CD14-positive monocyte (primary cell): Measurements from ENCODE around the gene GNAS-AS1. TPM values are rescaled to one million over a fixed set of nuclear protein-coding genes. Genes with fewer than 3 reads are reported as not detected.

Experiments used
- DNase-seq, 3 donors: peaks; one replicate each; pipeline ENCODE4 v3.0.0-alpha.2; 2011 to 2022
- H2AFZ ChIP-seq: 2 replicates; pipeline ENCODE4 v1.6.0; 2012; ENCODE audit warnings: mild to moderate bottlenecking, low read depth, low read length, inconsistent platforms; ENCODE audit not compliant: insufficient read depth, poor library complexity, severe bottlenecking
- H3K27ac ChIP-seq, 2 donors: 1 replicate in 1 of 2; 2 replicates in 1 of 2; pipeline ENCODE4 v1.5.1; 2012 to 2013; ENCODE audit warnings: low read length in 2 of 2, control low read depth in 1 of 2, inconsistent platforms in 1 of 2, low read depth in 1 of 2, mild to moderate bottlenecking in 1 of 2
- H3K27me3 ChIP-seq, 2 donors: one replicate each; pipeline versions ENCODE4 v1.6.0 to v1.6.1; 2011 to 2013; ENCODE audit warnings: low read length in 2 of 2; ENCODE audit not compliant: control insufficient read depth in 2 of 2, insufficient read depth in 2 of 2
- H3K36me3 ChIP-seq, 2 donors: replicated peaks in 1 of 2; 1 replicate in 1 of 2; 2 replicates in 1 of 2; pipeline versions ENCODE4 v1.5.1 to v1.6.1; 2012 to 2013; ENCODE audit warnings: low read length in 2 of 2, control low read depth in 1 of 2, inconsistent platforms in 1 of 2, mild to moderate bottlenecking in 1 of 2; ENCODE audit not compliant: insufficient read depth in 2 of 2, control insufficient read depth in 1 of 2
- H3K4me1 ChIP-seq, 2 donors: 1 replicate in 1 of 2; 2 replicates in 1 of 2; pipeline versions ENCODE4 v1.5.1 to v1.6.1; 2012 to 2013; ENCODE audit warnings: low read length in 2 of 2, control low read depth in 1 of 2, inconsistent platforms in 1 of 2, mild to moderate bottlenecking in 1 of 2, moderate library complexity in 1 of 2; ENCODE audit not compliant: insufficient read depth in 2 of 2, control insufficient read depth in 1 of 2
- H3K4me2 ChIP-seq: replicated peaks from 2 replicates; pipeline ENCODE3; 2012; ENCODE audit warnings: low read length, moderate library complexity, mild to moderate bottlenecking; ENCODE audit not compliant: poor library complexity, severe bottlenecking; ENCODE audit errors: extremely low read depth
- H3K4me3 ChIP-seq, 3 experiments: fragments of 200-600 bp in 1 of 3; sonication (generic) in 1 of 3; replicated peaks in 1 of 3; 1 replicate in 2 of 3; 2 replicates in 1 of 3; pipeline ENCODE4 v1.5.1; 2011 to 2013; ENCODE audit warnings: low read length in 3 of 3, mild to moderate bottlenecking in 3 of 3, control low read depth in 2 of 3, low read depth in 2 of 3, inconsistent platforms in 1 of 3, moderate library complexity in 1 of 3
- H3K79me2 ChIP-seq: 2 replicates; pipeline ENCODE4 v1.6.0; 2012; ENCODE audit warnings: mild to moderate bottlenecking, control low read depth, inconsistent platforms, low read length, moderate library complexity; ENCODE audit not compliant: insufficient read depth
- H3K9ac ChIP-seq: 2 replicates; pipeline ENCODE4 v1.6.0; 2017; ENCODE audit warnings: low read length, mild to moderate bottlenecking; ENCODE audit not compliant: insufficient read depth, poor library complexity, severe bottlenecking
- H3K9me3 ChIP-seq, 2 donors: replicated peaks in 1 of 2; 1 replicate in 1 of 2; 2 replicates in 1 of 2; pipeline versions ENCODE4 v1.5.1 to v1.6.1; 2012 to 2013; ENCODE audit warnings: low read length in 2 of 2, control low read depth in 1 of 2; ENCODE audit not compliant: control insufficient read depth in 1 of 2, insufficient read depth in 1 of 2
- H4K20me1 ChIP-seq: 2 replicates; pipeline ENCODE4 v1.6.0; 2012; ENCODE audit warnings: mild to moderate bottlenecking, low read length, control low read depth, moderate library complexity; ENCODE audit not compliant: insufficient read depth
- H3K27ac Mint-ChIP-seq, 7 donors: one replicate each; pipeline ENCODE4 v1.8.0; 2020; ENCODE audit warnings: mild to moderate bottlenecking in 7 of 7, mixed read lengths in 7 of 7, moderate library complexity in 6 of 7, inconsistent platforms in 2 of 7
- H3K27me3 Mint-ChIP-seq, 3 donors: one replicate each; pipeline ENCODE4 v1.8.0; 2021 to 2022; ENCODE audit warnings: low read depth in 3 of 3, mild to moderate bottlenecking in 3 of 3, mixed read lengths in 3 of 3, moderate library complexity in 3 of 3, inconsistent platforms in 1 of 3
- H3K36me3 Mint-ChIP-seq, 2 donors: one replicate each; pipeline ENCODE4 v1.8.0; 2020; ENCODE audit warnings: mixed read lengths in 2 of 2, inconsistent platforms in 1 of 2, mild to moderate bottlenecking in 1 of 2
- H3K4me1 Mint-ChIP-seq: one replicate; pipeline ENCODE4 v1.8.0; 2020; ENCODE audit warnings: mild to moderate bottlenecking, mixed read lengths
- H3K4me3 Mint-ChIP-seq, 2 donors: one replicate each; pipeline ENCODE4 v1.8.0; 2020; ENCODE audit warnings: mild to moderate bottlenecking in 2 of 2, mixed read lengths in 2 of 2, moderate library complexity in 1 of 2
- H3K9me3 Mint-ChIP-seq, 7 donors: one replicate each; pipeline ENCODE4 v1.8.0; 2020 to 2022; ENCODE audit warnings: mixed read lengths in 7 of 7, mild to moderate bottlenecking in 6 of 7, moderate library complexity in 6 of 7, inconsistent platforms in 2 of 7
- WGBS: methylation state at CpG from one replicate; pipeline ENCODE4 v1.1.5; 2013; ENCODE audit warnings: missing lambda C conversion rate; ENCODE audit not compliant: insufficient coverage; 5-methylcytosine and 5-hydroxymethylcytosine counted together
- intact Hi-C, 2 donors: fragments of 100-400 bp; cut with micrococcal nuclease; formaldehyde crosslinking; loops; one replicate each; pipeline versions ENCODE4 v1.15.0 to v1.15.1; 2023
- polyA plus RNA-seq, 3 donors: library from polyadenylated mRNA; depleted of rRNA in 1 of 3; unstranded in 2 of 3; stranded (reverse) in 1 of 3; fragments of 300-500 nt in 2 of 3; fragments of >200 nt in 1 of 3; fragmentation: Illumina TruSeq in 2 of 3; gene quantifications; 1 replicate in 2 of 3; 2 replicates in 1 of 3; pipeline ENCODE4 v1.2.3, GENCODE V29; 2012 to 2021
- TF ChIP-seq, protein P1 (sequence below): fragments of 200-600 bp; IDR thresholded peaks from one replicate; pipeline ENCODE4 v1.8.0; 2022; ENCODE audit warnings: antibody characterized with exemption, mild to moderate bottlenecking

GNAS-AS1 gene
- polyA plus RNA-seq, 3 donors, result not detected

DNA sequence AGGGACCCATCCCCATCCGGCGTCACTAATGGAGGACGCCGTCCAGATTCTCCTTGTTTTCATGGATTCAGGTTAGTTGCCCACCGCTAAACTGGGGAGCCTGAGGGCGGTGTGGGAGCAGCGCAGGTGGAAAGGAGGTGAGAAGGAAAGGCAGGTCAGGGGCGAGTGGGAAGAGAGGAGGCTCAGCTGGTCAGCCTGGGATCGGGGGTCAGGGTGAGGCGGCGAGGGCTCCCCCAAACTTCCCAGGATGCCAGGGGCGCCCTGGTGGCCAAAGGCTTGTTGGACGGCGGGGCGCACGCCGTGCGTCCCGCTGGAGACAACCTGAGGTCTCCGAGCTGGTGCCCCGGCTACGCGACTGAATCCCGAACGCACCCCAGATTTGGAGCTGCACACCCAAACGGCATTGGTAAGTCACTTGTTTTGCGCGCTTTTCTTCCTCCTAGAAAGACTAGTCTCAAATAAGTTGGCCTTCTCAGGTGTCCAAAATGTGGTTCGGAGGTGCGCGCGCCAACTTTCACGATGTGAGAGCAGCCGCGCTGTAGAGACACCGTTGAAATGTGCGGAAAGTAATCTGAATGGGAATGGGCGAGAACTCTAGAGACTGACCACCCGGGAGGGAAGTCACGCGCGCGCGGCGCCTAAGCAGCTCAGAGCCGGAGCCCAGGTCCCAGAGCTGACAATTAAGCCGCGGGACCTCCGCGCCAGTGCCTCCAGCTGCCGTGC, 9.7 kb downstream of the GNAS-AS1 start:
- peaks cover 40 to 81% of the 10 kb centered on the region in 2 donors for H3K27me3 ChIP-seq

DNA sequence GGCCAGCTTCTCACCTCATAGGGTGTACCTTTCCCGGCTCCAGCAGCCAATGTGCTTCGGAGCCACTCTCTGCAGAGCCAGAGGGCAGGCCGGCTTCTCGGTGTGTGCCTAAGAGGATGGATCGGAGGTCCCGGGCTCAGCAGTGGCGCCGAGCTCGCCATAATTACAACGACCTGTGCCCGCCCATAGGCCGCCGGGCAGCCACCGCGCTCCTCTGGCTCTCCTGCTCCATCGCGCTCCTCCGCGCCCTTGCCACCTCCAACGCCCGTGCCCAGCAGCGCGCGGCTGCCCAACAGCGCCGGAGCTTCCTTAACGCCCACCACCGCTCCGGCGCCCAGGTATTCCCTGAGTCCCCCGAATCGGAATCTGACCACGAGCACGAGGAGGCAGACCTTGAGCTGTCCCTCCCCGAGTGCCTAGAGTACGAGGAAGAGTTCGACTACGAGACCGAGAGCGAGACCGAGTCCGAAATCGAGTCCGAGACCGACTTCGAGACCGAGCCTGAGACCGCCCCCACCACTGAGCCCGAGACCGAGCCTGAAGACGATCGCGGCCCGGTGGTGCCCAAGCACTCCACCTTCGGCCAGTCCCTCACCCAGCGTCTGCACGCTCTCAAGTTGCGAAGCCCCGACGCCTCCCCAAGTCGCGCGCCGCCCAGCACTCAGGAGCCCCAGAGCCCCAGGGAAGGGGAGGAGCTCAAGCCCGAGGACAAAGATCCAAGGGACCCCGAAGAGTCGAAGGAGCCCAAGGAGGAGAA, 10.5 kb downstream of the GNAS-AS1 start:
- Mint-ChIP-seq H3K4me1 (no peaks in the 10 kb centered on the region), H3K9me3 (peaks cover 15 to 25% (median 22%) of the 10 kb centered on the region in 7 donors), H3K4me3 (peak overlapping the region in 1 of 2 donors; percentile 85), H3K27me3 (peaks cover 70 to 88% (median 74%) of the 10 kb centered on the region in 3 donors), H3K36me3 (peaks cover 0 to 4% of the 10 kb centered on the region in 2 donors), H3K27ac (no peak overlapping the region)
- TF ChIP-seq, protein P1, sequence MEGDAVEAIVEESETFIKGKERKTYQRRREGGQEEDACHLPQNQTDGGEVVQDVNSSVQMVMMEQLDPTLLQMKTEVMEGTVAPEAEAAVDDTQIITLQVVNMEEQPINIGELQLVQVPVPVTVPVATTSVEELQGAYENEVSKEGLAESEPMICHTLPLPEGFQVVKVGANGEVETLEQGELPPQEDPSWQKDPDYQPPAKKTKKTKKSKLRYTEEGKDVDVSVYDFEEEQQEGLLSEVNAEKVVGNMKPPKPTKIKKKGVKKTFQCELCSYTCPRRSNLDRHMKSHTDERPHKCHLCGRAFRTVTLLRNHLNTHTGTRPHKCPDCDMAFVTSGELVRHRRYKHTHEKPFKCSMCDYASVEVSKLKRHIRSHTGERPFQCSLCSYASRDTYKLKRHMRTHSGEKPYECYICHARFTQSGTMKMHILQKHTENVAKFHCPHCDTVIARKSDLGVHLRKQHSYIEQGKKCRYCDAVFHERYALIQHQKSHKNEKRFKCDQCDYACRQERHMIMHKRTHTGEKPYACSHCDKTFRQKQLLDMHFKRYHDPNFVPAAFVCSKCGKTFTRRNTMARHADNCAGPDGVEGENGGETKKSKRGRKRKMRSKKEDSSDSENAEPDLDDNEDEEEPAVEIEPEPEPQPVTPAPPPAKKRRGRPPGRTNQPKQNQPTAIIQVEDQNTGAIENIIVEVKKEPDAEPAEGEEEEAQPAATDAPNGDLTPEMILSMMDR, result no peak
- DNase-seq, result no peak
- intact Hi-C loops, result no loop called here
- Histone ChIP-seq H3K79me2 (no peaks in the 10 kb centered on the region), H3K4me2 (no peak overlapping the region), H3K9me3 (peaks cover 12 to 28% of the 10 kb centered on the region in 2 donors), H3K36me3 (no peaks in the 10 kb centered on the region), H4K20me1 (no peaks in the 10 kb centered on the region), H3K9ac (no peak overlapping the region), H3K27ac (no peak overlapping the region), H3K27me3 (peaks cover 32 to 73% of the 10 kb centered on the region in 2 donors), H3K4me3 (no peak overlapping the region), H2AFZ (no peak overlapping the region), H3K4me1 (no peaks in the 10 kb centered on the region)
- WGBS, result 48% methylated on average over 65 of the region's 67 CpGs

More for the DNA sequence above, 9.7 kb downstream of the GNAS-AS1 start:
- Histone ChIP-seq H3K9me3 (peaks cover 12 to 28% of the 10 kb centered on the region in 2 donors), H4K20me1 (no peaks in the 10 kb centered on the region), H3K27ac (no peak overlapping the region), H3K36me3 (no peaks in the 10 kb centered on the region), H3K79me2 (no peaks in the 10 kb centered on the region), H3K4me1 (no peaks in the 10 kb centered on the region), H2AFZ (no peak overlapping the region), H3K9ac (no peak overlapping the region), H3K4me2 (no peak overlapping the region), H3K4me3 (no peak overlapping the region)
- TF ChIP-seq, protein P1, result no peak
- peaks cover 15 to 25% (median 22%) of the 10 kb centered on the region in 7 donors for H3K9me3 Mint-ChIP-seq
- H3K27ac Mint-ChIP-seq, result no peak overlapping the region
- peaks cover 77 to 95% (median 80%) of the 10 kb centered on the region in 3 donors for H3K27me3 Mint-ChIP-seq
- H3K36me3 Mint-ChIP-seq, result peaks cover 0 to 4% of the 10 kb centered on the region in 2 donors
- WGBS, result 34% methylated on average over 51 of the region's 51 CpGs
- H3K4me3 Mint-ChIP-seq, result peak overlapping the region in 1 of 2 donors; percentile 85
- intact Hi-C loops, result no loop called here
- no peak for DNase-seq
- no peaks in the 10 kb centered on the region for H3K4me1 Mint-ChIP-seq
